Urinary bladder (tissue), 4 donors: ENCODE results near the gene TRIM43. TPM values are rescaled to one million over a fixed set of nuclear protein-coding genes. Genes with fewer than 3 reads are reported as not detected.
"Not testable (repeated sequence)": the region's sequence is repeated elsewhere in the genome, so short reads cannot be mapped to it uniquely, and the experiment has no call there.

Experiments used
- DNase-seq: peaks from one replicate; pipeline ENCODE4 v3.0.0-alpha.2; 2015; ENCODE audit errors: extremely low spot score
- H3K27ac ChIP-seq: one replicate; pipeline ENCODE4 v1.5.1; 2013; ENCODE audit warnings: low read depth, mild to moderate bottlenecking, moderate library complexity
- H3K36me3 ChIP-seq: one replicate; pipeline ENCODE4 v1.6.1; 2013; ENCODE audit warnings: mild to moderate bottlenecking, moderate library complexity; ENCODE audit not compliant: insufficient read depth
- H3K4me1 ChIP-seq: one replicate; pipeline ENCODE4 v1.6.1; 2013; ENCODE audit warnings: mild to moderate bottlenecking, moderate library complexity; ENCODE audit not compliant: insufficient read depth
- H3K4me3 ChIP-seq: one replicate; pipeline ENCODE4 v1.5.1; 2013; ENCODE audit warnings: low read depth, low read length
- WGBS: extraction: QIAGEN DNeasy Blood & Tissue Kit; methylation state at CpG from one replicate; pipeline ENCODE4 v1.1.7; 2013; 5-methylcytosine and 5-hydroxymethylcytosine counted together
- polyA plus RNA-seq: library from polyadenylated mRNA; stranded (reverse); fragments of 200-250 nt; gene quantifications from one replicate; pipeline ENCODE4 v1.2.3, GENCODE V29; 2013
- total RNA-seq: library from RNA; depleted of rRNA; stranded (reverse); fragments of >200 nt; gene quantifications from one replicate; pipeline ENCODE4 v1.2.3, GENCODE V29; 2014
- donor health status: healthy with polysubstance abuse.
- donor health status: healthy.

Gene TRIM43
- total RNA-seq (not detected), polyA plus RNA-seq (not detected)

DNA sequence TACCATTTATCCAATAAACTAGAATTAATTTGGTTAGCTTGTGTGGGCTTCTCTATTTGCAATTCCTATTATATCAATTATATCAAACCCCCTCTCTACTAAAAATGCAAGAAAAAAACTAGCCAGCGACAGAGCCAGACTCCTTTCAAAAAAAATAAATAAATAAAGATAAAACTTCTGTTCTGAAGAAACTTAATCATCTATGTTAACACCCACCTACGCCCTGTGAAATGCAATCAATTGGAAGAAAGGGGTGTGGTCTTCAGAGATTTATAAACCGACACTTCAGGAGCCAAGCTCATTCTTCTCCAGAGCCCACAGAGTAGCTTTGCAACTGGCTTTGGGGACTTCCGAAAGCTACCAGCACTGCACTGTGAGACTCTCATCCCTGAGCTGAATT, at the start of gene TRIM43:
TRIM43 (plus strand) TSS at position 301 of the 400 bp plus-strand sequence. CDS start 2,023 bp downstream, outside the sequence.
- WGBS = 100% methylated on average over 1 of the region's 4 CpGs
- not testable (repeated sequence) for H3K4me1 ChIP-seq, H3K4me3 ChIP-seq

DNA sequence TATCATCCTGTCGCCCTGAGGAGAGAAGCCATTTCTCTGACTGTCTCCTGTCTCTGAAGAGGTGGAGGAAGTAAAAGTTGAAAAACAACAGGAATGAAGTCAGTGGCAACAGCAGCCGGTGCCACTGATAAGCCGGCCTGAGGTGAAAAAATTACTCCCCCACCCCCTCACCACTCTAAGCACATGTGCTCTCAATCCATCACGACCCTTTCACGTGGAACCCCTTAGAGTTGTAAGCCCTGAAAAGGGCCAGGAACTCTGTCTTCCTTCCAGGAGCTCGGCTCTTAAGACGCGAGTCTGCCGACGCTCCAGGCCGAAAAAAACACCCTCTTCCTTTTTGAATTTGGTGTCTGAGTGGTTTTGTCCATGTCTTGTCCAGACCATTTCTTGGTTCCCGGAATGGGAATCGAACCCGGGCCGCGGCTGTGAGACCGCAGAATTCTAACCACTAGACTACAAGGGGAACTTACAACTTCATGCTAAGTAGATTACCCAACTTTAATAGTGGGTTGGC, 40.7 kb upstream of the TRIM43 start:
- H3K27ac ChIP-seq = no peak overlapping the region
- no peak for DNase-seq
- H3K36me3 ChIP-seq = no peaks in the 10 kb centered on the region
- WGBS = 72% methylated on average over 17 of the region's 17 CpGs
- no peak overlapping the region for H3K4me3 ChIP-seq
- no peaks in the 10 kb centered on the region for H3K4me1 ChIP-seq

More for the DNA sequence above, at the start of gene TRIM43:
- not testable (repeated sequence) for H3K36me3 ChIP-seq, H3K27ac ChIP-seq, DNase-seq

DNA sequence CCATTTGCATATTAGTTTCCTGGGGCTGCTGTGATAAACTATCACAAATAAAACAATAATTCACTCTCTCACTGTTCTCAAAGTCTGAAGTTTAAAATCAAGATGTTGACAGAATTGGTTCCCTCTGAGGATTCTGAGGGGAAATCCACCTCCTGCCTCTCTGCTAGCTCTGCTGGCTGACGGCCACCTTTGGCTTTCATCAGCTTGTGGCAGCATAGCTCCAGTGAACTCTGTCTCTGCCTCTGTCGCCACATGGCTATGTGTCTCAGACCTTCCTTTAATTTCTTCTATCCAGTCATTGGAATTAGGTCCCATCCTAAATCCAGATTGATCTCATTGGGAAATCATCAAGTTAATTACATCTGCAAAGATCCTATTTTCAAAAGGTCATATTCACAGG, 38.9 kb upstream of the TRIM43 start:
- no peaks in the 10 kb centered on the region for H3K36me3 ChIP-seq
- H3K4me3 ChIP-seq = no peak overlapping the region
- no peak for DNase-seq
- 26% methylated on average over 2 of the region's 2 CpGs for WGBS
- no peak overlapping the region for H3K27ac ChIP-seq
- no peaks in the 10 kb centered on the region for H3K4me1 ChIP-seq

DNA sequence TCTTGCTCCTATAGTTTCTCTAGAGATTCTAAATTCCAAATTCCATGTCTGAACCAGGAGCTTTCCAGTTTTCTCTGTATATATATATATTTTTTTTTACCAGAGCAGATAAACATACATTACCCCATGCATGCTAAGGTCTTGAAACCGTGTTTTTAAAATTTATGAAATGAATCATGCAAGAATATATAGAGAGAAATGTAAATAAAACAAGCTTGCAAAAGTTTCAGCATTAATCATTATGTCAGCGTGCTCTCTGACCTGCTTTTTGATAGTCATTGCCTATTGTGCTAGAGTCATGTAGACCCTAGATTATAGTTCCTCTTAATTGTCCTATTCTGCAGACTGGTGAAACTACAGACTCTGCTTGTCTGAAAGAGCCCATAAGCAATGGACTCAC, 22.6 kb upstream of the TRIM43 start:
- Histone ChIP-seq H3K27ac (no peak overlapping the region), H3K4me1 (no peaks in the 10 kb centered on the region), H3K36me3 (no peaks in the 10 kb centered on the region), H3K4me3 (no peak overlapping the region)
- DNase-seq = no peak
- 50% methylated on average over 2 of the region's 2 CpGs for WGBS

DNA sequence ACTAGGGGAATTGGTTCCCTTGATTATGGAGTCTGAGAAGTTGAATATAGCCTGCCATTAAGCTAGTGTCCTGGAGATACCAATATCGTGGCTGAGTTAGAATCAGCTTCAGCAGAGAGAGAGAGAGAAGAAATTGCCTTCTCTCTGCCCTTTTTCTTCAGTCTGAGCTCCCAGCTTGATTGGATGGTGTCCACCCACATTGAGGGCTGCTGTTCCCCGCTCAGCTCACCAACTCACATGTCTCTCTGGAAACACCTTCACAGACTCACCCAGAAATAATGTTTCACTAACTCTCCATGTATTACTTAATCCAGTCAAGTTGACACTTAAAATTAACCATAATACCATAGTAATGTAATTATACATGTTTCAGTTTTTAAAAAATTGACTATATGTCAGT, 17.9 kb upstream of the TRIM43 start:
- Histone ChIP-seq H3K27ac (no peak overlapping the region), H3K4me3 (no peak overlapping the region), H3K4me1 (no peaks in the 10 kb centered on the region), H3K36me3 (no peaks in the 10 kb centered on the region)
- DNase-seq = no peak
- 65% methylated on average over 2 of the region's 2 CpGs for WGBS

DNA sequence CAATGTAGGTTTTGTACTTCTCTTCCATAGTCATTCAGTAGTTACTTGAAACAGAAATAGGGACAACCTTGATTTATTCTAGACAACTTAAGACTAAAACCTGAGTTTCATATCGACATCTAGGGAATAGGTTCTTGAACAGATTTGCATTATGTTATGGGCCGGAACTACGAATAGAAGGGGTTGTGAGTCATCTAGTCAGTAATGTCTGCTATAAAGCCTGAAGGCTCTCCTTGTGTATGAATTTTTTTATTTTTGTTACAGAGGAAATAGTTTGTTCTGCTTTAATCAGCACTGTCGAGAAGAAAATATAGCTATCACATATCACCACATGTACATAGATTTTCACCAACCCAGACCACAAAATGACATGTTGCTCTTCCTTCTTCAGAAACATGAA, 17.3 kb upstream of the TRIM43 start:
- Histone ChIP-seq H3K36me3 (no peaks in the 10 kb centered on the region), H3K27ac (no peak overlapping the region), H3K4me1 (no peaks in the 10 kb centered on the region), H3K4me3 (no peak overlapping the region)
- no peak for DNase-seq
- 79% methylated on average over 4 of the region's 4 CpGs for WGBS

DNA sequence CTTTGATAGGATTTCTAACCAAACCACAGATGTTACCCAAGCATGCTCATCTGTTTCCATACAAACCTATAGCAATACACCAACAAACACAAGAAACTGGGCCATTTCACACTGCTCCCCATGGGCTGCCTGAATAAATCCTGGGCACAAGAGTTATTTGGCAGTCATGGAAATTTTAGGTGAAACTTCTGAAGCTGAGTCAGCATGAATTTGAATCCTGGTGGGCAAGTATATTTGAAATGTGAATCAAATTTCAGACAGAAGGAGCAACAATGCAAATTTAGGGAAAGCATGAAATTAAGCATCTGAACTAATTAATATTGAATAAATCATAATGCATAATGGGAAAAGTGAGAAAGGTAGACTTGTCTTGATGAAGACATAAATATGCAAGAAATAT, 15.9 kb upstream of the TRIM43 start:
- no peak overlapping the region for H3K27ac ChIP-seq
- no peaks in the 10 kb centered on the region for H3K4me1 ChIP-seq

DNA sequence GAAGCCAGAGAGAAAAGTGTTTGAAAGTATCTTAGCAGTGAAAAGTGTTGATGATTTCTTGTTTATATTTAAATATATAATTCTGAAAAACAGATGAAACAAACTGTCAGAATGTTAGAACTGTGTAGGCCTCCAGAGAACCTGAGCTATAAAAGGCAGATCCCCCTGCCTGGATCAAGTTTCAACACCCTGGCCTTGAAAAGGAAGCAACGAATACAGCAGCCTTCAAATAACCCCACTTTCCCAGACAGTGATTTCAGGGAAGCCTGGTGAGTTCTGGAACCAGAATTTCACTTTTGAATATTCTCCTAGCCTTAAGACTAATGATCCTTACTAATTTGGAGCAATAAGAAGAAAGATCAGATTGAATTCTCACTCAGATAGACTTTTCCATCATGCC, 13.3 kb upstream of the TRIM43 start:
- Histone ChIP-seq H3K27ac (no peak overlapping the region), H3K4me1 (no peaks in the 10 kb centered on the region), H3K36me3 (no peaks in the 10 kb centered on the region), H3K4me3 (no peak overlapping the region)
- 18% methylated on average over 1 of the region's 1 CpG for WGBS
- no peak for DNase-seq

More for the DNA sequence above, 15.9 kb upstream of the TRIM43 start:
- no peak overlapping the region for H3K4me3 ChIP-seq
- no peak for DNase-seq
- H3K36me3 ChIP-seq = no peaks in the 10 kb centered on the region

DNA sequence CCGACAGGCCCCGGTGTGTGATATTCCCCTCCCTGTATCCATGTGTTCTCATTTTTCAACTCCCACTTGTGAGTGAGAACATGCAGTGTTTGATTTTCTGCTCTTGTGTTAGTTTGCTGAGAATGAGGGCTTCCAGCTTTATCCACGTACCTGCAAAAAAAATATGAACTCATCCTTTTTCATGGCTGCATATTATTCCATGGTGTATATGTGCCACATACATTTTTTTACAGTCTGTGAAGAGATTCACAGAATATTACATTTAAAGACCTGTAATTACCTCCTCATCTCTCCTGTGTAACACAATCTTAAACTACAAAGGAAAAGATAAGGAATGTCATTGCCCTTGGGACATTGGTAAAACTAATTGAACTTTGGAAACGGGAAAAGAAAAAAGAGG, 8.3 kb upstream of the TRIM43 start:
- DNase-seq, H3K4me3 ChIP-seq, H3K36me3 ChIP-seq, H3K27ac ChIP-seq, H3K4me1 ChIP-seq: not testable (repeated sequence)
- 87% methylated on average over 4 of the region's 4 CpGs for WGBS

DNA sequence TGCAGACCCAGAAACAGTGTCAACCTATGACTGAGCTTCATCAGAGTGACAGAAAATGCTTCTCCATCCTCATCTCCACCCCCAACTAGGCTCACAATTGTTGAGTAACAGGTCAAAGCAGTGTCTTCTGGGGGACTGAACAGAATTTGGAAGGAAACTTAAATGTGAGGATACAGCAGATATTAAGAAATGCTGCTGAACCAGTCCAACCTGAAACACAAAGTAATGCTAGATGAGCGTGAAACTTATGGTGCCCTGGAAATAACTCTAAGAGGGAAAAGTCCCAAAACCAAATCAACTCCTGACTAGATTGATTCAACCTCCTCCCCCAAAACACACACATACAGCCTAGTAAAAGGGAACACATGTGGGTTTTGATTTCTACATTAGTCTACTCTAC, 7.5 kb upstream of the TRIM43 start:
- not testable (repeated sequence) for DNase-seq, H3K4me3 ChIP-seq, H3K36me3 ChIP-seq, H3K4me1 ChIP-seq, H3K27ac ChIP-seq
- WGBS = 89% methylated on average over 1 of the region's 1 CpG

DNA sequence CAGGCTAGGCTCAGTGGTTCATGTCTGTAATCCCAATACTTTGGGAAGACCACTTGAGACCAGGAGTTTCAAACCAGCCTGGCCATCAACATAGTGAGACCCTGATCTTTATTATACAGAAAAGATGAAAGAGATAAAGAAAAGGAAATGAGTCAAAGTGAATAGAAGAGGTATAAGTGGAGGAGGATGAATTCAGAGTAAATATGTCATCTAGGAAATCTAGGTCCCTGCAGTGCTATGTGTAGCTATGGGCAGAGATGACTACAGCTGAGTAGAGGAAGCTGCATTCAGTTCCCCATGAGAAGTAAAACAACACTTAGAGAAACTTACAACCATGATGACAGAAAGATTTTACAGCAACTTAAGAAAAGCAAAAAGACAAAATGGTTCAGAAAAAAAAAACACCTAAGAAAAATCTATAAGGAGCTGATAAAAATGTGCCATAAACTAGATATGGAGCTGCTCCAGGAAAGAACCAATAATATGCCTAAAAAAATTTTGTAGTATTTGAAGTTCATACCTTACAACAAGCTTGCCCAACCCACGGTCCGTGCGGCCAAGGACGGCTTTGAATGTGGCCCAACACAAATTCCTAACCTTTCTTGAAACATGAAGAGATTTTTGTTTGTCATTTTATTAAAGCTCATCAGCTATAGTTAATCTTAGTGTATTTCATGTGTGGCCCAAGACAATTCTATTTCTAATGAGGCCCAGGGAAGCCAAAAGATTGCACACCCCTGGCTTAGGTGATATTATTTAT, 1.8 kb upstream of the TRIM43 start:
- not testable (repeated sequence) for H3K4me3 ChIP-seq, H3K27ac ChIP-seq, H3K4me1 ChIP-seq, DNase-seq, H3K36me3 ChIP-seq
- WGBS = 89% methylated on average over 4 of the region's 4 CpGs

DNA sequence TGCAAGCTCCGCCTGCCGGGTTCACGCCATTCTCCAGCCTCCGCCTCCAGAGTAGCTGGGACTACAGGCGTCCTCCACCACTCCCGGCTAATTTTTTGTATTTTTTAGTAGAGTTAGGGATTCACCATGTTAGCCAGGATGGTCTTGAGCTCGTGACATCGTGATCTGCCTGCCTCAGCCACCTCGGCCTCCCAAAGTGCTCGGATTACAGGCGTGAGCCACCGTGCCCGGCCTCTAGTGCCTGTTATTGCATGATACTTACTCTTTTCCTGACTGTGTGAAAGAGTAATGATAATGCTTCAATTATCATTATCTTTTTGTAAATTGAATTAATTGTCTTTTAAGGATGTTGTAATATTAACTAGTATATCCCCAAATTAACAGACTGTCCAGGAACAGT, 1.2 kb downstream of the TRIM43 start:
- H3K27ac ChIP-seq, H3K36me3 ChIP-seq, DNase-seq, H3K4me3 ChIP-seq, H3K4me1 ChIP-seq: not testable (repeated sequence)
- WGBS = 88% methylated on average over 13 of the region's 13 CpGs

DNA sequence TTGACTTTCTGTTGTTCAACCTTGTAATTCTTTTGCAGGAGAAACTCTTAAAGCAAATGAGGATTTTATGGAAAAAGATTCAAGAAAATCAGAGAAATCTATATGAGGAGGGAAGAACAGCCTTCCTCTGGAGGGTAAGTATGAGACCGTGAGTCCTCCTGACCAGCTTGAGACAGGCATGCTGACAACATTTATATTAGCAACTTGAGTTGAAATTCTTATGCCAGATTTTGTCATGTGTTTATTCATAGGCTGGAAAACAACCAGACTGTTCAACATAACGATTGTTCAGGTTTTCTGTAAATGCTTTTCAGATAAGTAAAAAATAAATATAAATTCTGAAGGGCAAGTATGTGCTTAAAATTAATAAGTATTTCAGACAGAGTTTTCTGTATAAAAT, 3.2 kb downstream of the TRIM43 start:
- not testable (repeated sequence) for H3K4me3 ChIP-seq, H3K27ac ChIP-seq, H3K36me3 ChIP-seq, H3K4me1 ChIP-seq, DNase-seq
- WGBS = 36% methylated on average over 2 of the region's 2 CpGs

DNA sequence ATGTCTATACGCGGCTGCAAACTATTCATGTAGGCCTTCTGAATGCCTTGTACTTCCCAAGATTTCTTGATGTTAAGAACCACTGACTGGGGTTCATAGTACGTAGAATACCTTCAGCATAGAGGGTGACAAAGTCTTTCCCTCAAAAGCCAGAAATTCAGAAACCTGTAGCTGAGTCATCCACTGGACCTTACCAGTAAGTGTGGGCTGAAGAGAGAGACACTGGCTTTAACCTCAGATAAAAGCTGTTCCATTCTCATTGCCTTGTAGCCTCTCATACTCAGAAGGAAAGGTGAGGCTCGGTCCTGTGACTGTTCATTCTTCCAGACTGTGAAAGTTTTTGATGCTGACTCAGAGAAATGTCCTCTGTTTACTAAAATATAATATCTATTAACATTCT, 9.5 kb downstream of the TRIM43 start:
- not testable (repeated sequence) for H3K27ac ChIP-seq, H3K4me1 ChIP-seq, H3K4me3 ChIP-seq, H3K36me3 ChIP-seq, DNase-seq
- WGBS = no CpG with 5 or more reads among the region's 4 CpGs
